IMR-90 (cell line): ENCODE data around the gene KCNC2. TPM values are rescaled to one million over a fixed set of nuclear protein-coding genes. Genes with fewer than 3 reads are reported as not detected.

ENCODE experiments used
- ATAC-seq: fragments of 200-7000 bp; cut with Tn5 transposase; 2 replicates; pipeline ENCODE4 v1.9.1; 2020; ENCODE audit warnings: low read depth, mild to moderate bottlenecking, moderate library complexity
- BruUV-seq: library from RNA; stranded (reverse); fragments of 400-500 nt; replicated peaks from 2 replicates; lab custom pipeline; 2021; lab: Mats Ljungman, UMichigan
- CTCF ChIA-PET: fragments of 300-600 bp; formaldehyde crosslinking; extraction: SDS; loops from one replicate; lab custom pipeline; 2021; ENCODE audit warnings: antibody characterized with exemption; lab: Yijun Ruan, JAX
- POLR2A ChIA-PET: fragments of 300-600 bp; sonication (Branson Sonifier 250); formaldehyde crosslinking; loops from one replicate; lab custom pipeline; 2022; ENCODE audit warnings: antibody characterized with exemption; ENCODE audit not compliant: unreplicated experiment; lab: Charles Lee
- DNase-seq: peaks from one replicate; pipeline ENCODE4 v3.0.0; 2013
- H2AFZ ChIP-seq: replicated peaks from 2 replicates; pipeline ENCODE3; 2013; ENCODE audit warnings: low read length, mild to moderate bottlenecking; ENCODE audit not compliant: poor library complexity
- H2AK5ac ChIP-seq: 2 replicates; pipeline ENCODE4 v1.6.1; 2013; ENCODE audit warnings: low read depth, low read length, inconsistent platforms
- H2AK9ac ChIP-seq: replicated peaks from 2 replicates; pipeline ENCODE3; 2013; ENCODE audit warnings: mild to moderate bottlenecking, low read depth, low read length, moderate library complexity; ENCODE audit not compliant: poor library complexity
- H2BK120ac ChIP-seq: 2 replicates; pipeline ENCODE4 v1.6.1; 2013; ENCODE audit warnings: low read depth, low read length, inconsistent platforms
- H2BK15ac ChIP-seq: 3 replicates; pipeline ENCODE4 v1.6.1; 2013; ENCODE audit warnings: low read depth, low read length, inconsistent platforms
- H2BK20ac ChIP-seq: 2 replicates; pipeline ENCODE4 v1.6.1; 2013; ENCODE audit warnings: low read depth, mild to moderate bottlenecking, inconsistent platforms, low read length, moderate library complexity
- H2BK5ac ChIP-seq: 2 replicates; pipeline ENCODE4 v1.6.1; 2013; ENCODE audit warnings: mild to moderate bottlenecking, low read depth, low read length, inconsistent platforms; ENCODE audit not compliant: poor library complexity, severe bottlenecking
- H3K14ac ChIP-seq: replicated peaks from 2 replicates; pipeline ENCODE4 v1.6.1; 2013; ENCODE audit warnings: low read depth, low read length, inconsistent platforms
- H3K18ac ChIP-seq: 2 replicates; pipeline ENCODE4 v1.6.1; 2013; ENCODE audit warnings: low read depth, low read length, control low read depth
- H3K23ac ChIP-seq: 2 replicates; pipeline ENCODE4 v1.6.1; 2013; ENCODE audit warnings: low read depth, low read length, inconsistent platforms
- H3K27ac ChIP-seq: 2 replicates; pipeline ENCODE4 v1.5.1; 2013; ENCODE audit warnings: mild to moderate bottlenecking, control low read depth, low read length; ENCODE audit not compliant: insufficient read depth
- H3K27me3 ChIP-seq: 2 replicates; pipeline ENCODE4 v1.6.1; 2013; ENCODE audit warnings: low read length; ENCODE audit not compliant: control insufficient read depth, insufficient read depth
- H3K36me3 ChIP-seq: 2 replicates; pipeline ENCODE4 v1.6.1; 2013; ENCODE audit warnings: low read length, mixed read lengths; ENCODE audit not compliant: control insufficient read depth, insufficient read depth
- H3K4ac ChIP-seq: 2 replicates; pipeline ENCODE4 v1.6.1; 2013; ENCODE audit warnings: low read depth, low read length, inconsistent platforms
- H3K4me1 ChIP-seq: 2 replicates; pipeline ENCODE4 v1.6.1; 2013; ENCODE audit warnings: low read length, mixed read lengths; ENCODE audit not compliant: control insufficient read depth, insufficient read depth
- H3K4me2 ChIP-seq: 2 replicates; pipeline ENCODE4 v1.6.1; 2013; ENCODE audit warnings: low read depth, mild to moderate bottlenecking, control low read depth, low read length, moderate library complexity
- H3K4me3 ChIP-seq: 2 replicates; pipeline ENCODE4 v1.5.1; 2013; ENCODE audit warnings: low read depth, mild to moderate bottlenecking, control low read depth, low read length, moderate library complexity; ENCODE audit not compliant: insufficient read depth
- H3K56ac ChIP-seq: 2 replicates; pipeline ENCODE4 v1.6.1; 2013; ENCODE audit warnings: low read length, inconsistent platforms; ENCODE audit not compliant: insufficient read depth; ENCODE audit errors: extremely low read depth
- H3K79me1 ChIP-seq, 2 experiments: 2 replicates each; pipeline ENCODE4 v1.6.1; 2013; ENCODE audit warnings: low read length in 2 of 2, inconsistent platforms in 1 of 2, low read depth in 1 of 2
- H3K9ac ChIP-seq: 2 replicates; pipeline ENCODE4 v1.6.1; 2013; ENCODE audit warnings: low read depth, low read length, control low read depth
- H3K9me1 ChIP-seq: 2 replicates; pipeline ENCODE4 v1.6.1; 2013; ENCODE audit warnings: low read length, inconsistent platforms; ENCODE audit not compliant: insufficient read depth
- H3K9me3 ChIP-seq: 2 replicates; pipeline ENCODE4 v1.6.1; 2013; ENCODE audit warnings: low read length; ENCODE audit not compliant: control insufficient read depth, insufficient read depth
- H4K20me1 ChIP-seq: 2 replicates; pipeline ENCODE4 v1.6.1; 2013; ENCODE audit warnings: low read length, inconsistent platforms; ENCODE audit not compliant: insufficient read depth
- H4K5ac ChIP-seq: 2 replicates; pipeline ENCODE4 v1.6.1; 2013; ENCODE audit warnings: mild to moderate bottlenecking, low read depth, low read length, control low read depth
- H4K8ac ChIP-seq, 2 experiments: 2 replicates each; pipeline ENCODE4 v1.6.1; 2013; ENCODE audit warnings: low read depth in 2 of 2, low read length in 2 of 2, control low read depth in 1 of 2, inconsistent platforms in 1 of 2
- H4K91ac ChIP-seq: 2 replicates; pipeline ENCODE4 v1.6.1; 2013; ENCODE audit warnings: low read depth, low read length, inconsistent platforms; ENCODE audit not compliant: insufficient read depth
- FOS ChIP-seq: fragments of 150-350 bp; IDR thresholded peaks from 2 replicates; pipeline ENCODE4 v1.6.1; 2016; ENCODE audit warnings: low read depth, low read length
- MAFK ChIP-seq: IDR thresholded peaks from 2 replicates; pipeline ENCODE4 v1.6.1; 2012; ENCODE audit warnings: low read depth, low read length, improper control_type of control experiment
- NFE2L2 ChIP-seq: fragments of 150-350 bp; IDR thresholded peaks from 2 replicates; pipeline ENCODE4 v1.6.1; 2016; ENCODE audit warnings: low read depth, mild to moderate bottlenecking, low read length
- POLR2A ChIP-seq: IDR thresholded peaks from 2 replicates; pipeline ENCODE4 v1.6.1; 2012; ENCODE audit warnings: mild to moderate bottlenecking, low read depth, low read length
- SMC3 ChIP-seq: fragments of 150-350 bp; IDR thresholded peaks from 2 replicates; pipeline ENCODE4 v1.6.1; 2016; ENCODE audit warnings: low read depth, mild to moderate bottlenecking, antibody characterized with exemption, low read length, moderate library complexity
- WGBS, 2 experiments: methylation state at CpG; one replicate each; pipeline versions ENCODE4 v1.1.5 to v1.1.7; 2013; ENCODE audit warnings: missing lambda C conversion rate in 2 of 2; ENCODE audit not compliant: insufficient read length in 1 of 2; ENCODE audit errors: extremely low coverage in 2 of 2; 5-methylcytosine and 5-hydroxymethylcytosine counted together
- dilution Hi-C: fragments of 300-500 bp; cut with HindIII; formaldehyde crosslinking; loops from one replicate; pipeline ENCODE4 v1.14.3; 2018; ENCODE audit warnings: low sequenced_read_pairs; ENCODE audit not compliant: unreplicated experiment
- in situ Hi-C: fragments of 300-500 bp; cut with MboI; formaldehyde crosslinking; loops from 3 replicates; pipeline ENCODE4 v1.14.3; 2019; ENCODE audit warnings: low sequenced_read_pairs, inconsistent platforms, mixed read lengths
- intact Hi-C: fragments of 100-400 bp; cut with micrococcal nuclease; formaldehyde crosslinking; loops from 2 replicates; pipeline ENCODE4 v1.10.0; 2022
- polyA plus RNA-seq, 3 experiments: library from polyadenylated mRNA; depleted of rRNA; stranded (reverse); fragments of >200 nt; gene quantifications; 2 replicates each; pipeline ENCODE4 v1.2.3, GENCODE V29; 2012; ENCODE audit warnings: low replicate concordance in 1 of 3
- total RNA-seq: library from RNA; depleted of rRNA; stranded (reverse); fragments of >200 nt; gene quantifications from 2 replicates; pipeline ENCODE4 v1.2.3, GENCODE V29; 2012

Gene KCNC2
- total and polyA plus RNA-seq, 2 of the 4 experiments (the other 2 are of a cell fraction) = not detected

- Histone ChIP-seq H3K4me1 (no peaks in the 10 kb centered on the region), H2BK120ac (no peak overlapping the region), H4K91ac (no peak overlapping the region), H2BK15ac (no peak overlapping the region), H3K23ac (no peak overlapping the region), H3K14ac (no peak overlapping the region), H2AK9ac (no peak overlapping the region), H2AFZ (no peak overlapping the region), H3K9ac (no peak overlapping the region), H3K9me3 (no peaks in the 10 kb centered on the region), H3K27me3 (no peaks in the 10 kb centered on the region), H3K36me3 (no peaks in the 10 kb centered on the region), H3K18ac (no peak overlapping the region), H3K9me1 (no peaks in the 10 kb centered on the region), H4K20me1 (no peaks in the 10 kb centered on the region), H3K4ac (no peak overlapping the region), H3K4me2 (no peak overlapping the region), H2AK5ac (no peak overlapping the region), H3K79me1 (no peaks in the 10 kb centered on the region), H2BK5ac (no peak overlapping the region), H4K5ac (no peak overlapping the region), H3K27ac (no peak overlapping the region), H2BK20ac (no peak overlapping the region), H3K56ac (no peak overlapping the region), H3K4me3 (no peak overlapping the region), H4K8ac (no peak overlapping the region)
- ChIA-PET POLR2A (no interaction called here), CTCF (interaction anchor here (0.6 kb wide), 1 partner anchor 372 kb away, joined by 4 read pairs; no protein-coding TSS in a partner anchor)
- no TSS peak for BruUV-seq
- dilution Hi-C loops (no loop called here), intact Hi-C loops (no loop called here), in situ Hi-C loops (no loop called here)
- no peak for TF ChIP-seq POLR2A
- TF ChIP-seq SMC3 = no peak
- no peak for TF ChIP-seq NFE2L2
- TF ChIP-seq FOS = no peak
- TF ChIP-seq MAFK = no peak
- DNase-seq = no peak
- no peak for ATAC-seq
- no CpG with 5 or more reads among the region's 1 CpG for WGBS, 2 experiments
These were observed 74.6 kb downstream of the KCNC2 start for GRCh38 chr12:75135026-75135425.
